Vagina (tissue), 2 donors: Measurements from ENCODE around the gene REEP3.

Experiments used
- POLR2A ChIP-seq, 2 donors: fragments of 450-650 bp; IDR thresholded peaks; one replicate each; pipeline ENCODE4 v1.6.1; 2017; ENCODE audit warnings: antibody characterized with exemption in 2 of 2, mild to moderate bottlenecking in 2 of 2, moderate library complexity in 2 of 2
- POLR2AphosphoS5 ChIP-seq, 2 donors: sonication (generic); formaldehyde crosslinking; IDR thresholded peaks; one replicate each; pipeline ENCODE4 v1.9.0; 2017; ENCODE audit warnings: antibody characterized with exemption in 2 of 2, mild to moderate bottlenecking in 2 of 2, low read depth in 1 of 2; ENCODE audit not compliant: insufficient read depth in 1 of 2
- TF ChIP-seq, protein P1 (sequence below), 3 experiments: fragments of 450-650 bp in 2 of 3; fragments of 200-600 bp in 1 of 3; sonication (generic) in 1 of 3; IDR thresholded peaks; one replicate each; pipeline ENCODE4 v1.5.1; 2017 to 2019; ENCODE audit warnings: antibody characterized with exemption in 3 of 3, mild to moderate bottlenecking in 2 of 3, moderate library complexity in 2 of 3

DNA sequence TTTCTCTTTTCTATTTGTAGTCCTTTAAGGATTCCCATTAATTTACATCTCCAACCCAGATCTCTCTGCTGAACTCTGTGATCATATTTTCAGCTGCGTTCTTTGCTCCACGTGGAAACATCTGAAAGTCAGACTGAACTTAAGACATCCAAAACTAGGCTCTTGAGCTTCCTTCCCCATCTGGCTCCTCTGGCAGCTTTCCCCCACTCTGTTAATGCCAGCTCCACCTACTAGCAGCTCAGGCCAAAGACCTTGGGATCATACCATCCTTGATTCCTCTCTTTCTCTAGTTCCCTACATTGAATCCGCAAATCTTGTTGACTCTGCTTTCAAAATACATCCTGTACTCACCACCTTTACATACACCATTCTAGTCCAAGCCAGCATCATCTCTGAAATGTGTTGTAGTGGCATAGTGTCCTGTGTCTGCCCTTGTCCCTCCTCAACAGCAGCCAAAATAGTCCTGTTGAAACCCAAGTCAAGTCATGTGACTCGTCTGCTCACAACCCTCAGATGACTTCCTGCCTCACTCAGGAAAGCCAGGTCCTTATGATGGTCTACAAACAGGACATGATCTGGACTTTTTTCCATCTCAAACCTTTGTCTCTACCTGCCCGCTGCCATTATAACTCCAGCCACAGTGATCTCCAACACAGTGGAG, 7.0 kb downstream of the REEP3 start:
- TF ChIP-seq, protein P1, sequence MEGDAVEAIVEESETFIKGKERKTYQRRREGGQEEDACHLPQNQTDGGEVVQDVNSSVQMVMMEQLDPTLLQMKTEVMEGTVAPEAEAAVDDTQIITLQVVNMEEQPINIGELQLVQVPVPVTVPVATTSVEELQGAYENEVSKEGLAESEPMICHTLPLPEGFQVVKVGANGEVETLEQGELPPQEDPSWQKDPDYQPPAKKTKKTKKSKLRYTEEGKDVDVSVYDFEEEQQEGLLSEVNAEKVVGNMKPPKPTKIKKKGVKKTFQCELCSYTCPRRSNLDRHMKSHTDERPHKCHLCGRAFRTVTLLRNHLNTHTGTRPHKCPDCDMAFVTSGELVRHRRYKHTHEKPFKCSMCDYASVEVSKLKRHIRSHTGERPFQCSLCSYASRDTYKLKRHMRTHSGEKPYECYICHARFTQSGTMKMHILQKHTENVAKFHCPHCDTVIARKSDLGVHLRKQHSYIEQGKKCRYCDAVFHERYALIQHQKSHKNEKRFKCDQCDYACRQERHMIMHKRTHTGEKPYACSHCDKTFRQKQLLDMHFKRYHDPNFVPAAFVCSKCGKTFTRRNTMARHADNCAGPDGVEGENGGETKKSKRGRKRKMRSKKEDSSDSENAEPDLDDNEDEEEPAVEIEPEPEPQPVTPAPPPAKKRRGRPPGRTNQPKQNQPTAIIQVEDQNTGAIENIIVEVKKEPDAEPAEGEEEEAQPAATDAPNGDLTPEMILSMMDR (IDR thresholded peaks at IDR 0.05), result no peak
- no peak for TF ChIP-seq POLR2A (IDR thresholded peaks at IDR 0.05)
- no peak for TF ChIP-seq POLR2AphosphoS5 (IDR thresholded peaks at IDR 0.05; ENCODE audit: insufficient read depth in 1 of 2, low read depth in 1 of 2)
